BE2C (cell line): Measurements from ENCODE around the gene IPO13.
A peak's percentile ranks its signal among the peaks of the same experiment; 100 is the strongest.

ENCODE experiments used
- DNase-seq: peaks from one replicate; pipeline ENCODE4 v3.0.0-alpha.2; 2020
- H3K27me3 ChIP-seq: fragments of 250-450 bp; sonication (Bioruptor Pico); 2 replicates; pipeline ENCODE4 v1.5.1; 2020; ENCODE audit warnings: mild to moderate bottlenecking
- H3K36me3 ChIP-seq: fragments of 250-450 bp; sonication (Bioruptor Pico); 2 replicates; pipeline ENCODE4 v1.5.1; 2020; ENCODE audit warnings: mild to moderate bottlenecking
- H3K4me1 ChIP-seq: fragments of 250-450 bp; sonication (Bioruptor Pico); 2 replicates; pipeline ENCODE4 v1.5.1; 2020
- H3K4me3 ChIP-seq: 2 replicates; pipeline ENCODE4 v1.5.1; 2011; ENCODE audit warnings: low read depth, low read length
- H3K9me3 ChIP-seq: fragments of 250-450 bp; sonication (Bioruptor Pico); 2 replicates; pipeline ENCODE4 v1.5.1; 2020
- CTCF ChIP-seq: IDR thresholded peaks from 2 replicates; pipeline ENCODE4 v1.5.1; 2012; ENCODE audit warnings: mild to moderate bottlenecking, low read depth, low read length

Gene IPO13

GRCh38 chr1:43969746-43970466, 23.2 kb downstream of the IPO13 start, which contains the start of gene DPH2:
TSS of gene DPH2 (plus strand) at chr1:43970010. CDS start at chr1:43970176, 166 bp downstream.
- TF ChIP-seq CTCF, result no peak
- peak; percentile 94 for DNase-seq
- Histone ChIP-seq H3K36me3 (peaks cover 4% of the 10 kb centered on the region), H3K4me1 (no peaks in the 10 kb centered on the region), H3K9me3 (no peaks in the 10 kb centered on the region), H3K4me3 (peak within 1 kb of the TSS; percentile 88), H3K27me3 (no peaks in the 10 kb centered on the region)

GRCh38 chr1:43970502-43970901, 23.8 kb downstream of the IPO13 start:
- peaks cover 4% of the 10 kb centered on the region for H3K36me3 ChIP-seq
- no peak for DNase-seq

GRCh38 chr1:43970911-43971310, 24.2 kb downstream of the IPO13 start:
- Histone ChIP-seq H3K27me3 (no peaks in the 10 kb centered on the region), H3K9me3 (no peaks in the 10 kb centered on the region), H3K36me3 (peaks cover 4% of the 10 kb centered on the region), H3K4me3 (peak overlapping the region; percentile 88), H3K4me1 (no peaks in the 10 kb centered on the region)
- DNase-seq, result no peak
- no peak for TF ChIP-seq CTCF

More at GRCh38 chr1:43970502-43970901, 23.8 kb downstream of the IPO13 start:
- H3K9me3 ChIP-seq, result no peaks in the 10 kb centered on the region
- TF ChIP-seq CTCF, result no peak
- H3K4me1 ChIP-seq, result no peaks in the 10 kb centered on the region
- H3K4me3 ChIP-seq, result peak overlapping the region; percentile 88
- no peaks in the 10 kb centered on the region for H3K27me3 ChIP-seq

GRCh38 chr1:43971336-43971980, 24.7 kb downstream of the IPO13 start:
- Histone ChIP-seq H3K27me3 (no peaks in the 10 kb centered on the region), H3K4me3 (no peak overlapping the region)

GRCh38 chr1:43973981-43974442, 27.3 kb downstream of the IPO13 start:
- DNase-seq, result no peak
- Histone ChIP-seq H3K27me3 (no peaks in the 10 kb centered on the region), H3K9me3 (no peaks in the 10 kb centered on the region), H3K4me1 (no peaks in the 10 kb centered on the region), H3K36me3 (peaks cover 11% of the 10 kb centered on the region), H3K4me3 (peak overlapping the region; percentile 80)
- no peak for TF ChIP-seq CTCF

More at GRCh38 chr1:43971336-43971980, 24.7 kb downstream of the IPO13 start:
- TF ChIP-seq CTCF, result no peak
- H3K36me3 ChIP-seq, result peaks cover 7% of the 10 kb centered on the region
- DNase-seq, result no peak
- no peaks in the 10 kb centered on the region for H3K9me3 ChIP-seq
- no peaks in the 10 kb centered on the region for H3K4me1 ChIP-seq
